Measurements from ENCODE around the gene RAB36.

Gene RAB36

DNA sequence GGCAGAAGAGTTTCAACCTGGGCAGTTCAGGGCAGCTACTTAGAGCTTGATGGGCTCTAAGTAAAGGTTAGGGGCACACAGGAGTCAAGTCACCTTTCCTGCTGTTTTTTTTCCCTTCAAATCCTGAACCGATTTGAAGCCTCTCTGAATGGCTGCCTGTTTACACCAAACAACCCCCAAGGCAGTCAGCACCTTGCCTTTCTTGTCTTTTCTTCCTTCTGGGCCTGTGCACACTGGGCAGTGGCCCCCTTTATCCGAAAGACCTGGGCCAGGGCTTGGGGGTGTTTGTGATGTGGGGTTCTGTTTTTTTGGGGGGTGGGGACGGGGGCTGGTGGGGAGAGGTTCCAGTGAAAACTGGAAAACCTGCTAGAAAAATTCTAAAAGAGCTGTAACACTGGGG, 7.8 kb upstream of the RAB36 start:
- peaks cover 4% of the 10 kb centered on the region; the same call in 1 of the 2 replicates for H3K4me1 ChIP-seq
- no peak overlapping the region for H3K4me3 ChIP-seq (ENCODE audit: low read depth, low read length)
- H3K27me3 ChIP-seq = no peaks in the 10 kb centered on the region
- H3K36me3 ChIP-seq = no peaks in the 10 kb centered on the region
- H3K9me3 ChIP-seq = no peaks in the 10 kb centered on the region
- TF ChIP-seq CTCF (IDR thresholded peaks at IDR 0.05; ENCODE audit: low read depth, low read length) = no peak
- DNase-seq = no peak

GRCh38 chr22:23137905-23138561, 7.2 kb upstream of the RAB36 start:
- no peak for DNase-seq
- H3K4me1 ChIP-seq = peaks cover 4% of the 10 kb centered on the region; the same call in 1 of the 2 replicates

GRCh38 chr22:23138584-23139435, 6.5 kb upstream of the RAB36 start:
- peaks cover 4% of the 10 kb centered on the region; the same call in 1 of the 2 replicates for H3K4me1 ChIP-seq
- no peak overlapping the region for H3K4me3 ChIP-seq (ENCODE audit: low read depth, low read length)

More at GRCh38 chr22:23137905-23138561, 7.2 kb upstream of the RAB36 start:
- no peaks in the 10 kb centered on the region for H3K9me3 ChIP-seq
- no peak overlapping the region for H3K4me3 ChIP-seq (ENCODE audit: low read depth, low read length)
- H3K36me3 ChIP-seq = no peaks in the 10 kb centered on the region
- no peak for TF ChIP-seq CTCF (IDR thresholded peaks at IDR 0.05; ENCODE audit: low read depth, low read length)
- H3K27me3 ChIP-seq = no peaks in the 10 kb centered on the region

DNA sequence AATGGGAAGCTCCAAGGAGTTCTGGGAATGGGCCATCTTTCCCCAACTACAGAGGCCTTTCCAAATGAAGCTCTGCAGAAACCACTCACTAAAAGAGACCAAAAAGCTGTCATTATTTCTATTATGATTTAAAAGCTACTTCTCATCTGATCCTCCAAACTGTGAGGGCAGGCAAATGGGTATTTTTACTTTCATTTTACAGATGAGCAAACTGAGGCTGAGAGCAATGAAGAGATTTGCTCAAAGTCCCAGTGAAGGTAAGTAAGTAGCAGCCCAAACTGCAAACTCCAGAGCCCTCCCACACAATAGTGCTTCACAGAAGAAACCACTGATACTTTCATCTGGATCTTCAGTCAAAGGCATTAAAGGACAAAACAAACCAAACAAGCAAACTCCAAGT, 4.9 kb upstream of the RAB36 start:
- H3K4me3 ChIP-seq (ENCODE audit: low read depth, low read length) = no peak overlapping the region
- no peak for DNase-seq
- no peaks in the 10 kb centered on the region for H3K9me3 ChIP-seq
- TF ChIP-seq CTCF (IDR thresholded peaks at IDR 0.05; ENCODE audit: low read depth, low read length) = no peak
- H3K36me3 ChIP-seq = no peaks in the 10 kb centered on the region
- no peaks in the 10 kb centered on the region for H3K27me3 ChIP-seq
- H3K4me1 ChIP-seq = peaks cover 4% of the 10 kb centered on the region; the same call in 1 of the 2 replicates

More at GRCh38 chr22:23138584-23139435, 6.5 kb upstream of the RAB36 start:
- no peak for TF ChIP-seq CTCF (IDR thresholded peaks at IDR 0.05; ENCODE audit: low read depth, low read length)
- Histone ChIP-seq H3K9me3 (no peaks in the 10 kb centered on the region), H3K36me3 (no peaks in the 10 kb centered on the region), H3K27me3 (no peaks in the 10 kb centered on the region)
- DNase-seq = no peak

- Histone ChIP-seq H3K36me3 (no peaks in the 10 kb centered on the region), H3K4me1 (peaks cover 4% of the 10 kb centered on the region), H3K4me3 (ENCODE audit: low read depth, low read length) (no peak overlapping the region), H3K9me3 (no peaks in the 10 kb centered on the region), H3K27me3 (no peaks in the 10 kb centered on the region)
- no peak for TF ChIP-seq CTCF (IDR thresholded peaks at IDR 0.05; ENCODE audit: low read depth, low read length)
- no peak for DNase-seq
These were observed 2.7 kb upstream of the RAB36 start for GRCh38 chr22:23142546-23143105.
